Upper lobe of left lung (tissue), 6 donors: ENCODE results near the gene CYFIP2. TPM values are rescaled to one million over a fixed set of nuclear protein-coding genes. Genes with fewer than 3 reads are reported as not detected.

Source experiments
- ATAC-seq, 2 donors: fragments of 200-7000 bp; cut with Tn5 transposase; one replicate each; pipeline ENCODE4 v1.9.1; 2022; ENCODE audit warnings: mild to moderate bottlenecking in 2 of 2, moderate library complexity in 2 of 2; ENCODE audit not compliant: low FRiP score in 2 of 2
- DNase-seq, 2 donors: peaks; one replicate each; pipeline ENCODE4 v3.0.0-alpha.2; 2019 to 2020
- H3K27ac ChIP-seq, 4 donors: fragments of 200-600 bp; sonication (generic); one replicate each; pipeline ENCODE4 v1.5.1; 2016 to 2019
- H3K27me3 ChIP-seq, 4 donors: fragments of 200-600 bp; sonication (generic); one replicate each; pipeline ENCODE4 v1.5.1; 2017 to 2019
- H3K36me3 ChIP-seq, 4 donors: fragments of 200-600 bp; sonication (generic); one replicate each; pipeline ENCODE4 v1.5.1; 2016 to 2019
- H3K4me1 ChIP-seq, 4 donors: fragments of 200-600 bp; sonication (generic); one replicate each; pipeline ENCODE4 v1.5.1; 2018 to 2019
- H3K4me3 ChIP-seq, 4 donors: fragments of 200-600 bp; sonication (generic); one replicate each; pipeline ENCODE4 v1.5.1; 2017 to 2019; ENCODE audit warnings: mild to moderate bottlenecking in 2 of 4, moderate library complexity in 1 of 4
- H3K9me3 ChIP-seq, 4 donors: fragments of 200-600 bp; sonication (generic); one replicate each; pipeline ENCODE4 v1.5.1; 2018 to 2019
- CTCF ChIP-seq, 6 experiments: fragments of 450-650 bp in 4 of 6; fragments of 200-600 bp in 2 of 6; sonication (generic) in 2 of 6; IDR thresholded peaks; one replicate each; pipeline ENCODE4 v1.5.1; 2016 to 2019; ENCODE audit warnings: antibody characterized with exemption in 6 of 6
- EP300 ChIP-seq, 4 donors: sonication (generic); formaldehyde crosslinking; IDR thresholded peaks; one replicate each; pipeline ENCODE4 v1.5.1; 2017; ENCODE audit warnings: antibody characterized with exemption in 4 of 4, control low read depth in 2 of 4
- POLR2A ChIP-seq, 4 donors: fragments of 450-650 bp; IDR thresholded peaks; one replicate each; pipeline ENCODE4 v1.5.1; 2016 to 2017; ENCODE audit warnings: antibody characterized with exemption in 4 of 4, mild to moderate bottlenecking in 2 of 4
- POLR2AphosphoS5 ChIP-seq, 2 donors: sonication (generic); formaldehyde crosslinking; IDR thresholded peaks; one replicate each; pipeline ENCODE4 v1.5.1; 2017; ENCODE audit warnings: antibody characterized with exemption in 2 of 2
- WGBS, 2 donors: methylation state at CpG; one replicate each; pipeline ENCODE4 v1.1.5; 2017 to 2018; 5-methylcytosine and 5-hydroxymethylcytosine counted together
- total RNA-seq, 6 donors: library from RNA; depleted of rRNA in 4 of 6; stranded (reverse); fragments of >200 nt in 4 of 6; gene quantifications; one replicate each; pipeline versions ENCODE4 v1.1.0 to v1.2.1, GENCODE V29; 2016 to 2021
- donor health status: DM: no; HTN: no; CAD: no; lungs with moderate emphysema.
- donor health status: DM: no; HTN: yes; CAD: no; lungs with severe emphysema.

Gene CYFIP2
- total RNA-seq, 6 donors from 2014 or later = 39.6 to 71.8 (median 47.7) TPM

GRCh38 chr5:157343842-157344790, 78.2 kb downstream of the CYFIP2 start:
- no peaks in the 10 kb centered on the region for H3K27me3 ChIP-seq
- no peak overlapping the region for H3K4me3 ChIP-seq
- ATAC-seq (no peak), DNase-seq (no peak)
- H3K27ac ChIP-seq = no peak overlapping the region
- TF ChIP-seq EP300 (IDR thresholded peaks at IDR 0.05) = no peak
- TF ChIP-seq CTCF (IDR thresholded peaks at IDR 0.05) = no peak
- no peak for TF ChIP-seq POLR2AphosphoS5 (IDR thresholded peaks at IDR 0.05)
- no peak for TF ChIP-seq POLR2A (IDR thresholded peaks at IDR 0.05)
- peaks cover 0 to 17% (median 0%) of the 10 kb centered on the region in 4 donors for H3K36me3 ChIP-seq
- WGBS, 2 donors = 74 to 87% methylated on average over 14 of the region's 14 CpGs
- no peaks in the 10 kb centered on the region for H3K9me3 ChIP-seq
- no peaks in the 10 kb centered on the region for H3K4me1 ChIP-seq

- WGBS, 2 donors = 83 to 86% methylated on average over 7 of the region's 7 CpGs
- DNase-seq (no peak), ATAC-seq (no peak)
- Histone ChIP-seq H3K27ac (no peak overlapping the region), H3K9me3 (no peaks in the 10 kb centered on the region), H3K4me1 (no peaks in the 10 kb centered on the region), H3K4me3 (no peak overlapping the region), H3K36me3 (peaks cover 0 to 17% (median 0%) of the 10 kb centered on the region in 4 donors), H3K27me3 (no peaks in the 10 kb centered on the region)
- TF ChIP-seq POLR2AphosphoS5 (IDR thresholded peaks at IDR 0.05) (no peak), POLR2A (IDR thresholded peaks at IDR 0.05) (no peak), EP300 (IDR thresholded peaks at IDR 0.05) (no peak), CTCF (IDR thresholded peaks at IDR 0.05) (no peak)
Observed at GRCh38 chr5:157345067-157345466, 79.1 kb downstream of the CYFIP2 start.

GRCh38 chr5:157345485-157345884, 79.6 kb downstream of the CYFIP2 start:
- peaks cover 0 to 15% (median 0%) of the 10 kb centered on the region in 4 donors for H3K36me3 ChIP-seq
- ATAC-seq (no peak), DNase-seq (no peak)
- H3K4me1 ChIP-seq = no peaks in the 10 kb centered on the region
- no peak overlapping the region for H3K4me3 ChIP-seq
- TF ChIP-seq CTCF (IDR thresholded peaks at IDR 0.05) (no peak), EP300 (IDR thresholded peaks at IDR 0.05) (no peak), POLR2AphosphoS5 (IDR thresholded peaks at IDR 0.05) (no peak), POLR2A (IDR thresholded peaks at IDR 0.05) (no peak)
- no peaks in the 10 kb centered on the region for H3K27me3 ChIP-seq
- WGBS, 2 donors = 85 to 93% methylated on average over 6 of the region's 6 CpGs
- H3K9me3 ChIP-seq = no peaks in the 10 kb centered on the region
- no peak overlapping the region for H3K27ac ChIP-seq

- DNase-seq (peak in 1 of 2 donors; percentile 39), ATAC-seq (no peak)
- Histone ChIP-seq H3K27me3 (no peaks in the 10 kb centered on the region), H3K4me3 (no peak overlapping the region), H3K4me1 (no peaks in the 10 kb centered on the region), H3K36me3 (peaks cover 0 to 9% (median 0%) of the 10 kb centered on the region in 4 donors), H3K9me3 (no peaks in the 10 kb centered on the region), H3K27ac (no peak overlapping the region)
- TF ChIP-seq POLR2A (IDR thresholded peaks at IDR 0.05) = no peak
- no peak for TF ChIP-seq EP300 (IDR thresholded peaks at IDR 0.05)
- no peak for TF ChIP-seq POLR2AphosphoS5 (IDR thresholded peaks at IDR 0.05)
- no peak for TF ChIP-seq CTCF (IDR thresholded peaks at IDR 0.05)
- WGBS, 2 donors = 80 to 85% methylated on average over 15 of the region's 15 CpGs
Observed at GRCh38 chr5:157347301-157348048, 81.6 kb downstream of the CYFIP2 start.
